HG02588 (cell line): Measurements from ENCODE around the gene SMAD7.
"Not testable (repeated sequence)": the region's sequence is repeated elsewhere in the genome, so short reads cannot be mapped to it uniquely, and the experiment has no call there.

Experiments used
- ATAC-seq: cut with Tn5 transposase; IDR thresholded peaks from one replicate; pipeline ENCODE4 v1.9.1; 2021; ENCODE audit warnings: mild to moderate bottlenecking, moderate library complexity; ENCODE audit not compliant: unreplicated experiment

The SMAD7 gene

DNA sequence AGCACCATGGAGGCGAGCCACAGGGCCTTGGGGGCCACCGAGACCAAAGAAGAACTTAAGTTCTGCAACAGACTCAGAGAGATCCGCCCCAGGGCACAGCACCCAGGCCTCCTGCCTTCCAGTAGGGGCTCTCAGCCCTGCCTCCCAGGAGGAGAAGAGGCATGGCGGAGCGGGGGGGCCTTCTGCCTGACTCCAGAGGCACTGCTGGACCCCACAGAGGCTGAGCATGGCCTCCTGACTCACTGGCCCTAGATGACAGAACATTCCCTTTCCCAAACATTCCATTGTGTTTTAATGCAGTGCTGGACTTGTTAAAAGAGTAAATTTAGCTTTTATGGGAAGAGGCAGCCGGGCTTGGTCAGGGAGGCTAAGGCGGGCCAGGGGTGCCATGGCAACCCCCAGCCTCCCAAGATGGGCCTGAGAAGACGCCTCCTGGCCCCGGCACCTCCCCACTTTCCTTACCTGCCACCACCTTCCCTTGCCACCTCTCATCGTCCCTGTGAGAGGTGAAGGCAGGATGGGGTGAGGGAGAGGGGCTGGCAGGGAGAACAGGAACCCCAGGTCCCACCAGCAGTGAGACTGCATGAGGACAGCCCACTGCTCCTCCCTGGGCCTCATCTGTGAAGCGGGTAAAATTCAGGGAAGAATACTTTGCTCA lies 65.4 kb downstream of the SMAD7 start:
- ATAC-seq, result no peak

DNA sequence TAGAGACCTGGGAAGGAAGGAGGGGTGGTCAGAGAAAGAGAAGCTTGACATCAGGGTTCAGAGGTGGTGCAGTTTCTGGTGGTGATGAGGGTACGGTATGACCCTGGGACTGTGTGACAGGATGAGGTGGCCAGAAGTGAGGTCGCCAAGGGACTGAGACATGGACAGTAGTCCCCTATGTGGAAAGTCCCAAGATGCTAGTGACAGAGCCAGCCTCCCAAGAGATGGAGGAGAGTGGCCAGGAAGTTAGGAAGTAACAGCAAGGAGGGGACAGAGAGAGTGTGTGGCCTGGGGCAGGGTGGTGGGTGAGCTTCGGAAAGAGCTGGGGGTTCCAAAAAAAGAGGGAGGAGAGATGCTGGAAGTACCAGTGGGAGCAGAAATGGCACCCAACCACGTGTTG lies 66.0 kb downstream of the SMAD7 start:
- ATAC-seq, result no peak

DNA sequence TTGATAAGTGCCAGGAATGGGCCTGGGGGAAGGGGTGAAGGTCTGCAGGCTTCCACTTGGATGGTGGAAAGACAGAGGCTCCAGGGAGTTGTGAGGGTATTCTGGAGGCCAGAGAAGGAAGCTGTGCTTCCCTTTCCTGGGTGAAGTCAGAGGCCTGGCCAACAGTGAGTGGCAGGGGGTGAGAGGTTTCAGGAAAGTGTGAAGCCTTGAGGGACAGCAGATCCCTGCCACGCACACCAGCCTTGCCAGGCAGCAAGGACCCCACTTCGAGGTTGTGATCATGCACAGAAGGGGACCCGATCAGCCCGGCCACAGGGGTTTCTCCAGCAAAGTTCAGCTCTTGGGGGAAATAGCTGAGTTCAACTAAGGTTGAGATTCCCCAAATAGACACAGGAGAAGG lies 66.5 kb downstream of the SMAD7 start:
- ATAC-seq, result no peak

DNA sequence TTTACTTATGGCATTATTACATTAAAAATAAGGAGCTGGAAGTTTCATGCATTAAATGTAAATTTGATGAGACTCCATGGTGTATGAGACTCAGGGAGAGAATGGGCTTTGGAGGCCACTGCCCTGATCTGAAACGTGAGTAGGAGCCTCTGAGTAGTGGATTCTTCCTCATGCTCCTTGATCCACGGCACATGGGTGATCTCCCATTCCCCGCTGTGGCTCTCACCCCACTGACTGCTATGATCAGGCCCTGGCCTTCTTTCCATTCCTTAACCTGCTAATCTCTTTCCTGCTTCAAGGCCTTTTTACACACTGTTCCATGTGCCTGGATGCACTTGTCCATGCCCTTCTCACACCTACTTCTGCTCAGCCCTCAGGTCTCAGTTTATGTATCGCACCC lies 68.4 kb downstream of the SMAD7 start:
- ATAC-seq, result no peak

DNA sequence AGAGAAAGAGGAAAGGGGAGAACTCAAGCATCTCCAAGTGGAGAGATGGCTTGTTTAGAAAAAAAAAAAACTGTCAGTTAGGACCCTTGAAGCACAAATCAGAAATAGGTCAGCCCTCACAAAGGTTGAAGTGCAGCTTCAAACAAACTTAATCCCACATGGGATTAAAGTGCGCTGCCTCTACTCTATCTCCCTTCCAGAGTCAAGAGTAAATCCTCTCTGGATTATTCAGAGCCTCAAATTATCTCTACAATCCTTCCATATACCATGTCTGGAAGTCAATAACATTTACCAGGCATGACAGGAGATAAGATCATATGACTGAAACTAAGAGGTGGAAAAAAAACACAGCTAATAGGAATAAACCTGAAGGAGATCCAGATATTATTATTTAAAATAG lies 69.8 kb downstream of the SMAD7 start:
- no peak for ATAC-seq

DNA sequence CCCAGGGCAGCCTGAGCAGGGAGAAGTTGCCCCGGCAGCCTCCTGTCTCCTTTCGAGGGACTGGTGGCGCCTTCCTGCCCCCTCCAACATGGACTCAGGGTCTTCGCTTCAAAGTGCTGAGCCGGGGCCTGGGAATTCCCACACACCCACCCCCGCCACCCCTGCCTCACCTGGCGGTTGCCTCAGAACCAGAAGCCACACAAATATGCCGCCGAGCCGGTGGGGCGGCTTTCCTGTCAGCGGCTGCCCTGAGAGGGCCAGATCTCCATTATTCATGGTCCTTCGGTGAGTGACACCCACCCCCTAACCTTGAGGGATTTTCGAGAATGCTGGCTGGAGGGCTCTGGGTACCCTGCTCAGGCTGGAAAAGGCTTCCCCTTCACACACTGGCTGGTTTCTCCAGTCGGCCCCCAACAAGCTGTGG lies 71.7 kb downstream of the SMAD7 start:
- no peak for ATAC-seq

DNA sequence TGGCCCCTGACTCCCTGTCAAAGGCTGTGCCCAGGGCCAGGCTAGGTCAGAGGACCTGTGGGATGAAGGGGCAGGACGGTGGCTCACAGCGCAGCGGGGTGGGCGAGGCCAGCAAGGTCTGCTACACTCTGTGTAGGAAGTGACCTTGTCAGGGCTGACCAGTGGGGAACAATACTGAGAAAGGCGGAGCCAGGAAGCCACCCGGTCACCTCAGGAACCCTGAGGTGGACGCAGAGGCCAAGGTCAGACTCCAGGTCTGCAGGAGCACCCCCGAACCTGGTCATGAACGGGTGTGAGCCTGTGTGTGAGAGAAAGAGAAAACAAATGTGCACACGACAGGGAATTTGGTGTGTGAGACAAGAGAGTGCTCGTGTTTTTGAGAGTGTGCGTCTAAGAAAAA lies 72.3 kb downstream of the SMAD7 start:
- ATAC-seq, result no peak

DNA sequence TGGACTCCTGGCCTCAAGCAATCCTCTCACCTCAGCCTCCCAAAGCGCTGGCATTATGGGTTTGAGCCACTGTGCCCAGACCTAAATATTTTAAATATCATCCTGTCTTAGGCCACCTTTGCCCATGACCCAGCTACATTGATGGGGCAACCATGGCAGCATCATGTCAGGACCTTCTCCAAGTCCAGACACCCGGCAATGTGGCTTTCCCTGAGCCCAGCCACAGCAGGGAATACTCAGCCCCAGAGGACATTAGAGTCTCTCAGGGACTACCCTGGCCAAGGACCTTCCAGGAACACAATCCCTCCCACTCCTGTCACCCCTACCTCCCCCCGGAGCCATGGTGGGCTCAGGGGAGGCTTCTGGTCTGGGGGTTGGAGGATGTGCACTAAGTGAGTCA lies 72.8 kb downstream of the SMAD7 start:
- ATAC-seq, result no peak

DNA sequence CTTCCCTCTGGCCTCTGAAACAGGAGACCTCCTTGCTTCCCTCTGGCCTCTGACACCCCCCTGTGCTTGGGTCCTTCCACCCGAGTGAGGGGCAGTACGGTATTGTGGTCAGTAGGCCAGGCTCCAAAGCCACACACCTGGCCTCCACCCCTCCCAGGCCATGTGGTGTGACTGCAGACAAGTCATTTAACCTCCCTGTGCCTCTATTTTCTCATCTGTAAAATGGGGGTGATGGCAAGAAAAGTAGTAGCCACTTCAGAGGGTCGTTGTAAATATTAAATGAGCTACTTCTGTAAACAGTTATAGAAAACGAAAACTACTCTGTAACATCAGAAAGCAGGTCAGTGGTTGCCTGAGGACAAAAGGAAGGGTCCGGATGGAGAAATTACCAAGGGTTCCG lies 74.2 kb downstream of the SMAD7 start:
- no peak for ATAC-seq

DNA sequence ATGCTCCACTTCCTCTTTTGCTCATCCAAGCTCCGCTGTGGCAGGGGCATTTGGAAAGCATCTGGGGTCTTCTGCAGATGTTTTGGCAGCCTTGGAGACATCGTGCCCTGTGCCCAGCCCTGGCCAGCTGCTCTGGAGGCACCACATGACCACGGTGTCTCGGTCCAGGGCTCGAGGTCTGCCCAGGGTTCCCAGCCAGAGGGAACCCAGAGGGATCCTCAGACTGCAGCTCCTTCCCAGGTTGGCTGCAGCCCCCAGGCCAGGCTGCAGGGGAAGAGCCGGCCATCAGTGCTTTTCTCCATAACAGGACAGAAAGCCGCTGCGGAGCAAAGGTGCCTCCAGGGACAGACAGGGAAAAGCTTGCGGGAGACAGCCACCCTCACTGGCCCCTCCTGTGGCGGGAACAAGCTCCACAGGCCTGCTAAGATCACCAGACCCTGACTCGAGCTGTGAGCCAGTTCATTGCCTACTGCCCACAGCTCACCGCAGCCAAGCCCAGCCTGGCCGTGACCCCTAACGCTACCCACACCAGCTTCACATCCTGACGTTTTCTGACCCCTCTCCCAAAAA lies 74.7 kb downstream of the SMAD7 start:
- no peak for ATAC-seq

DNA sequence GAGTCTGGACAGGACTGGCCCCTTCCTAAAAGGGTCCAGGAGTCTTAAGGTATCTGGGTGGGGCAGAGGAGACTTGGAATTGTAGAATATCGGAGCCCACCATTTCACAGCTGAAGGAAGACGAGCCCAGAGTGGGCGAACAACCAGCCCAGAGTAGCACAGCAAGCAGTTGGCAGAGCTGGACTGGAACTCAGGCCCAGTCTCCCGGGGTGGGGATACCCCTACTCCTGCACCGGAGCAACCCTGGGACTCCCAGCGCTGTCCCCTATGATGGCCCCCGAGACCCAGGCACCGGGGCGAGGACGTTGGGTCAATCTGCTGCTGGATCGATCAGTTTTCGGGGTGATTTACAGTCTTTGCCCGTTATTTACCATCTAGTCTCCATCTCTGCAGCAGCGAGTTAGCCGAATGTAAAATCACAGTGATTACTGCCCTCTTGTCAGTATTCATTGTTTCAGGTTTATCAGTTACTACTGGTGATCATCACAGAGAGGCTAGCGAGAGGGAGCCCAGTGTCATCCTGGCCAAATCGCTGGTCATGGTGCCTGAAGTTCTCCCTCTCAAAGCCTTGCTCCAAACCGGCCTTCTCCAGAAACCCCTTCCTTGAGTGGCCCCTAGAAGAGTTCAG lies 75.3 kb downstream of the SMAD7 start:
- ATAC-seq, result no peak

DNA sequence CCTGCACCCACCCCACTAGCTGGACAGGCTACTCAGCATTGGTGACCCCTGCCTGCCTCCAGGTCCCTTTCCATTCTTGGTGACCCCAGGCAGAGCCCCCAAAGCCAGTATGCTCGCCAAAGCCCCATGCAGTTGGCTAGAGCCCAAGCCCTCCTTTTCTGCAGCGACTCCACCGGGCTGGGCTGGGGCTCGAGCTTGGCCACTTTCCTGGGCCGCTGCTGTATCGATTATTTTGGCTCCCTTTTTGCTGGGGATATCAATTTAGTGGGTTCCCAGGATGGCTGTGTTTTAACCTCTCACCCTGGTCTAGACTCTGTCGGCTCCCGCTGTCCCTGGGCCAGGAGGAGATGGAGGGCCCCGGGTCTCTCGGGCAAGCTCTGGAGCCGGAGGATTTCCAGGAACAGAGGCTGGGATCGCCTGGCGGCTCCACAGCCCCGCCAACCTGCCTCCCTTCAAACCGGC lies 76.0 kb downstream of the SMAD7 start:
- ATAC-seq, result no peak

DNA sequence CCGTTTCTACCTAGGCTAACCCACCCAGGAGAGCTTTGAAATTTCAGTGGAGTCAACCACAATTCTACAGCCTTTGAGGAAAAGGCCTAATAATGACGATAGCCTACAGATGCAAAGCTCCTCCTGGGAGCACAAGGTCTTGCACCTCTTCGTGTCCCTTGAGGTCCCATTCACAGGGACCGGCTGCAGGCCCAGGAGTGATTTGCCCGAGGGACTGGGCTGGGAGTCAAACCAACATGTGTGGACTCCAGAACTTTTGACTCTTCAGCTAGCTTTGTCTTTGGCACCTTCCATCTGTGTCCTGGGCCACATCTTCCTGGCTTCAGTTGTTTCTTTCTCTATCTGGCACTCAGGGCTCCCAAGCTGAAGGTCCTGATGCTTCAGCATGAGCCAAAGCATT lies 76.5 kb downstream of the SMAD7 start:
- no peak for ATAC-seq

DNA sequence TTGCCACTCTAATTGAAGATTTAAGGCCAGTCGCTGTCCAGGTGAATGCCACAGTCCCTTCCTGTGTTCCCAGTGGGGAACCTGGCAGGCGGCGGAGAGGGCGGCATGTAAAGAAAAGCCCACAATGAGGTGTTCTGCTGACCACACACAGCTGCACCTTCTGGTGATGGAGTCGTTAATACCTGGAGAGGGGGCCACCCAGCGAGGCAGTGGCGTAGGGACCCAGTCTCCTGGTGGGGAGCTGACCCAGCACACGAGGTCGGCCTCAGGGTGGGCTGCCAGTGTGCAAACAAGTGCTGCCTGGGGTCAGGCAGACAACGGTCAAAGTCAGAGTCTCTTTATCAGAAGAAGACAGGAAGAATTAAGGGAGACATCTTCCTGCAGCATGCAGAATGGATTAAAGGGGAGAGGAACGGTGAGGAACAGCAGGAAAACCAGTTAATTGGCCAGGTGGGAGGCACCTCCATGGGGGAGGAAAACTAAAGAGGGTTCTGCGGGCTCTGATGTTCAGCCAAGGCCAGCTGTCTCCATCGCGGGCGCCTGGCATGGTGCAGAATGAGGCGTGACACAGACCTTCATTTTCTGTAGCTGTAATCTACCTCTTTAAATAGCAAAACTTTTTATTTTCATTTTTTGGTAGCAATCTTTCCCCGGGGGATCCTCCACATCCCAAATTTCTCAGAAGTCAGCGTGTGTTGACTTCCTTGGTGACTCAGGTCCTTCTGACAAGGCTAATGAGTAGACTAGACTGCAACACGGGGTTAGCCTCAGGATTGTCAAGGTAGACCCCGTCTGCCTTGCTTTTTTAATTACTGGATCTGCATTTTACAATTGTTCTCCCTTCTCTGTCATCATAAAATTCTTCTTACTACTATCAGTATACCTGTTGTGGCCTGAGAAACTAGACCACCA lies 78.3 kb downstream of the SMAD7 start:
- ATAC-seq, result no peak

DNA sequence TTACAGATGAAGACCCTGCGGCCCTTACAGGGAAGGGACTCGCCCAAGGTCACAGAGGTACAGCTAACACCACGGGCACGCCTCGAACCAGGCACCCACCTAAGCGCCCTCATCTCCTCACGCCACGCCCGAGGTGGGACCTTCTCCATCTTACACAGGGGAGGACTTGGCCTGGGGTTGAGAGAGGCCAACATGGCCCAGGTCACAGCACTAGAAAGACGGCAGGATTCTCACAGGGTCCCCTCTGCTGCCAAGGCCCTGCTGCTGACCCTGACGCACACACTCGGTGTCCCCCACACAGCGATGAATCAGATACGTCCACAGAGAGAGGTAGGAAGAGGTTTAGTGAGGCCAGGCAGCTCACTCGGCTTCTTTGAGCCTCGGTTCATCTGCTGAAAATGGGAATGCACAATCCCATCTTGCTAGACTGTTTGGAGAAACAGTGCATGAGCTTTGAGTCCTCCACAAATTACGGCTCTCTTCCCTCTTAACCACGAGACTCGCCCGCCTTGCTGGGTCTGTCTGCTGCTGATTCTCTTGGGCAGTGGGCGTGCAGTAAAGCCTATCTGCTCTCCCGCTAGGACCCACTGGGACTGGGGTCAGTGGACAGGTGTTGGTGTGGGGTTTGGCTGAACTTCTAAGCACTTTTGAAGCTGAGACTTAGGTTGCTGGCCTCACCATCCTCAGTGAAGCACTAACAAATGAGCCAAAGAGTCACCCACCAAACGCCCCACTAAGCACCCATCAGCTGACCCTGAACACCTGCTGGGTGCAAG lies 79.2 kb downstream of the SMAD7 start:
- ATAC-seq, result no peak

DNA sequence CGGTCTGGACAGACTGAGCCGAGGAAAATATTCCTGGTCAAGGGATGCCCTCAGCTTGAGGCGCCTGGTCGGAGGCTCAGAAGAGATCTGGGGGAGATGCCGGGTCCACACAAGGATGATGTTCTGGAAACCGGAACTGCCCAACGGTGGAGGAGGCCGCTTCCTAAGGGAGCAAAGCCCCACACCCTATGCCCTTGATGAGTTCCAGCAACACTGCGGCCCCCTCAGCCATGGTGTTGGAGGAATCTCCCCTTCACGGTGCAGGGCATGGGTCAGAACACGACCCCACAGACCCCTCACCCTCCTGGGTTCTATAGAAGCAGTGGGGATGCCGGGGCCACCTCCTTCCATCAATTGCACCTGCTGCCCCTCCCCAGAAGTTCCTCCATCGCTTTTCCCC lies 79.8 kb downstream of the SMAD7 start:
- not testable (repeated sequence) for ATAC-seq
